Bronchial epithelial cell (primary cell): ENCODE data around the gene AHNAK2. TPM values are rescaled to one million over a fixed set of nuclear protein-coding genes. Genes with fewer than 3 reads are reported as not detected.
A peak's percentile ranks its signal among the peaks of the same experiment; 100 is the strongest.

ENCODE experiments used
- DNase-seq: peaks from one replicate; pipeline ENCODE4 v3.0.0-alpha.2; 2010; ENCODE audit warnings: low read depth
- FAIRE-seq: peaks from 2 replicates; lab custom pipeline; 2011; peaks lifted over from hg19 to GRCh38; lab: Jason Lieb, UNC
- H3K27me3 ChIP-seq: 2 replicates; pipeline ENCODE4 v1.5.1; 2011; ENCODE audit warnings: low read length; ENCODE audit not compliant: control insufficient read depth, insufficient read depth
- H3K36me3 ChIP-seq: 2 replicates; pipeline ENCODE4 v1.5.1; 2011; ENCODE audit warnings: low read length; ENCODE audit not compliant: control insufficient read depth, insufficient read depth
- H3K4me3 ChIP-seq: 2 replicates; pipeline ENCODE4 v1.5.1; 2011; ENCODE audit warnings: mild to moderate bottlenecking, low read depth, low read length, control low read depth
- CTCF ChIP-seq: IDR thresholded peaks from 2 replicates; pipeline ENCODE4 v1.5.1; 2011; ENCODE audit warnings: mild to moderate bottlenecking, moderate library complexity, low read length, control low read depth, inconsistent platforms; ENCODE audit not compliant: insufficient read depth, severe bottlenecking
- total RNA-seq: library from RNA; depleted of rRNA; stranded (reverse); fragments of >200 nt; gene quantifications from 2 replicates; pipeline ENCODE4 v1.2.1, GENCODE V29; 2014

AHNAK2 gene
- total RNA-seq, 1 donor from 2014 or later = 367 TPM

- Histone ChIP-seq H3K4me3 (no peak overlapping the region), H3K36me3 (peaks cover 9% of the 10 kb centered on the region), H3K27me3 (no peaks in the 10 kb centered on the region)
- TF ChIP-seq CTCF = no peak
- FAIRE-seq (no peak), DNase-seq (no peak)
Observed at GRCh38 chr14:104989236-104989950, 11.2 kb upstream of the AHNAK2 start.

GRCh38 chr14:104986487-104987164 lies 8.5 kb upstream of the AHNAK2 start:
- FAIRE-seq = no peak
- no peak for TF ChIP-seq CTCF
- H3K4me3 ChIP-seq = peak overlapping the region; percentile 74
- no peaks in the 10 kb centered on the region for H3K27me3 ChIP-seq
- no peak for DNase-seq
- H3K36me3 ChIP-seq = peaks cover 3% of the 10 kb centered on the region

GRCh38 chr14:104985675-104986486 lies 7.7 kb upstream of the AHNAK2 start, which contains the start of gene CLBA1:
Gene CLBA1, plus strand, starts transcription at chr14:104985788. Its CDS starts 644 bp downstream, at chr14:104986432.
- FAIRE-seq (no peak), DNase-seq (peak; percentile 80)
- Histone ChIP-seq H3K27me3 (no peaks in the 10 kb centered on the region), H3K36me3 (peaks cover 3% of the 10 kb centered on the region), H3K4me3 (peak within 1 kb of the TSS; percentile 74)
- peak; percentile 1 for TF ChIP-seq CTCF

- no peaks in the 10 kb centered on the region for H3K27me3 ChIP-seq
- DNase-seq (no peak), FAIRE-seq (no peak)
- TF ChIP-seq CTCF = no peak
- H3K4me3 ChIP-seq = no peak overlapping the region
- H3K36me3 ChIP-seq = no peaks in the 10 kb centered on the region
Observed at GRCh38 chr14:104984056-104984894, 6.1 kb upstream of the AHNAK2 start.

GRCh38 chr14:104983231-104983721 lies 5.1 kb upstream of the AHNAK2 start:
- TF ChIP-seq CTCF = no peak
- FAIRE-seq = no peak
- Histone ChIP-seq H3K36me3 (no peaks in the 10 kb centered on the region), H3K27me3 (no peaks in the 10 kb centered on the region), H3K4me3 (no peak overlapping the region)
- no peak for DNase-seq
